GM12801 (cell line): ENCODE results near the gene LRGUK.

Experiments used
- TF ChIP-seq, protein P1 (sequence below): IDR thresholded peaks from one replicate; pipeline ENCODE4 v1.5.1; 2011; ENCODE audit warnings: control low read depth; ENCODE audit not compliant: insufficient read length; ENCODE audit errors: extremely low read depth

The LRGUK gene

DNA sequence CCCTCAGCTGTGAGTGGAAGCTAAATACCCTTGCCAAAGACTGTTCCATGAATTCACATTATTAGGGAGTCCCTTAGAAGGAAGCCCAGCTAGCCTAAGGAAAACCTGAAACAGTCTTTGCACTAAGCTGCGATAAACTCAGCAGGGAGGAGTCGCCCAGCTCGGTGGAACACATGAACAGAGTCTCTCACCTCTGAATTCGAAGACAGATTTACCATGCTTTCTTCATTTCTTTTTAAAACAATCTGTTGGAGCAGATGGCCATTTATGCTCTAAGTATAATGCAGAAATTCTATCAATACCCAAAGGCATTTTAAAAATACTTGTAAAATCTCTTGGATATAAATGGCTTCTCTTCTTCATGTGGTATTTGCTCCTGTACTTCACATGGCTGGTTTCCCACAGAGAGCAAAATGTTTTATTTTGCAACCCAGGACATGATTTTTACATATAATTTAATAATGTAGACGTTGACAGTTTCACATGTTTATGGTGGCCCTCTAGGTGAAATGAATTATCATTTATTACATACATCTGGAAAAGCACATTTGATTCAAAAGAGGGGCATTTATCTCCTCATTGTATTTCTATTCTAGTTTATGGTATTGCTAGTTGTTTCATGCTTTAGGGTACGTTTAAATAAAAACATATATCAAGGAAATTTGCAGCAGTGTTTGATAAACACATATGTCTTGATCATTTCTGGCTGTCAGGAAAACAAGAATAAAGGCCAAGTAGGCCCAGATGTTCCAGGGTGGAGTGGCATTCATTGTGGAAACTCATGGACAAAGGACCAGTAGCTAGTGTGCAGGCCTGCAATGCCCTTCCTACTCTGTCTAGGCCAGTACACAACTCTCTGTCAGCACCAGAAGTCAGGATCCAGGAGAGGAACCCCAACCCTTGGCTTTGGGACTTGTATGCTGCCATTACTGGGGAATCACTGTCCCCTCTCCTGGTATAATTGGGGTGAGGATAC is 52.2 kb downstream of the LRGUK start:
- TF ChIP-seq, protein P1, sequence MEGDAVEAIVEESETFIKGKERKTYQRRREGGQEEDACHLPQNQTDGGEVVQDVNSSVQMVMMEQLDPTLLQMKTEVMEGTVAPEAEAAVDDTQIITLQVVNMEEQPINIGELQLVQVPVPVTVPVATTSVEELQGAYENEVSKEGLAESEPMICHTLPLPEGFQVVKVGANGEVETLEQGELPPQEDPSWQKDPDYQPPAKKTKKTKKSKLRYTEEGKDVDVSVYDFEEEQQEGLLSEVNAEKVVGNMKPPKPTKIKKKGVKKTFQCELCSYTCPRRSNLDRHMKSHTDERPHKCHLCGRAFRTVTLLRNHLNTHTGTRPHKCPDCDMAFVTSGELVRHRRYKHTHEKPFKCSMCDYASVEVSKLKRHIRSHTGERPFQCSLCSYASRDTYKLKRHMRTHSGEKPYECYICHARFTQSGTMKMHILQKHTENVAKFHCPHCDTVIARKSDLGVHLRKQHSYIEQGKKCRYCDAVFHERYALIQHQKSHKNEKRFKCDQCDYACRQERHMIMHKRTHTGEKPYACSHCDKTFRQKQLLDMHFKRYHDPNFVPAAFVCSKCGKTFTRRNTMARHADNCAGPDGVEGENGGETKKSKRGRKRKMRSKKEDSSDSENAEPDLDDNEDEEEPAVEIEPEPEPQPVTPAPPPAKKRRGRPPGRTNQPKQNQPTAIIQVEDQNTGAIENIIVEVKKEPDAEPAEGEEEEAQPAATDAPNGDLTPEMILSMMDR = no peak

DNA sequence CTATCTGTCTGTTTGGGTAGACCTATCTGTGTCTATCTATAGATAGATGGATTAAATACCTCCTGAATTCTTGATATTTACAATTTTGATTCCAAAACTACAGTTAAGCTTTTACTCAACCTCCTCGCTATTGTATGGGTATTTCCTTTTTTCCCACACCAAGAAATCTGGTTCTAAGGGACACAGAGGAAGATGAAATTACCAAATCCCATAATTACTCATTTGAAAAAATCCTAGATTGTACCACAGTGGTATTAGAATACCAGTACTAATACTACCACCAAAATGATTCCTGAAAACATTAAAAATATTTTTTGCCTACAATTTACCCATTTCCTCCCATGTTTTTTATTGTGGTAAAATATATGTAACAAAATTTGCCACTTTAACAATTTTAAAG is 53.2 kb downstream of the LRGUK start:
- TF ChIP-seq, protein P1 = no peak

DNA sequence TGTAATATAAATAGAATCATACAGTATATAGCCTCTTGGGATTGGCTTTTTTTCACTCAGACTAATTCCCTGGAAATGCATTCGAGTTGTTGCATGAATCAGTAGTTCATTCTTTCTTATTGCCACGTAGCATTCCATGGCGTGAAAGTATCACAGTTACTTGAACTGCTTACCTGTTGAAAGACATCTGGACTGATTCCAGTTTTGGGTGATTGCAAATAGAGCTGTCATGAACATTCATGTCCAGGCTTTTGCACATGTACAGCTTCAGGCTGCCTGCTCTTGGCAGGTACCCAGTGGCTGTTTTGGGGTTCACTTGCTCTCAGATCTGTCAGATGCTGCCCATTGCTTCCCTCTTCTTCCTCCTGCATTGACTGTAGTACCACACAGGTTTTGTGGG is 54.9 kb downstream of the LRGUK start:
- TF ChIP-seq, protein P1 = no peak

DNA sequence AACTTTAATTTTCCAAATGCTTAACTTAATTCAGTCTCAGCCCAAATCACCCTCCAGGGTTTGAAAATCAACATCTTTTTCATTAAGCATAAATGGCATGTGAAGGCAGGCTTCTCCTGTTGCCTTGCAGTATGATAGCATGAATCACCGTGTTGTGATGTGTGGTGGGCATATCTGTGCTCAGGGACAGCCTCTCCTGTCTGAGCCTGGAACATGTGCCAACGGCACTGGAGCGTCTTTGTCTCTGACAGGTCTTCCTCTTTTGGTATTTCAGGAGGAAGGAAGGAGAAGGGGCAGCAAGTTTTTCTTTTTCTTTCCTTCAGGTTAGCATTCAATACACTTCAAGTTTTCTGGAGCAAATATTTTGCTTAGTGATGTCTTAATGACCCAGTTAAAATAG is 57.6 kb downstream of the LRGUK start:
- TF ChIP-seq, protein P1 = no peak

DNA sequence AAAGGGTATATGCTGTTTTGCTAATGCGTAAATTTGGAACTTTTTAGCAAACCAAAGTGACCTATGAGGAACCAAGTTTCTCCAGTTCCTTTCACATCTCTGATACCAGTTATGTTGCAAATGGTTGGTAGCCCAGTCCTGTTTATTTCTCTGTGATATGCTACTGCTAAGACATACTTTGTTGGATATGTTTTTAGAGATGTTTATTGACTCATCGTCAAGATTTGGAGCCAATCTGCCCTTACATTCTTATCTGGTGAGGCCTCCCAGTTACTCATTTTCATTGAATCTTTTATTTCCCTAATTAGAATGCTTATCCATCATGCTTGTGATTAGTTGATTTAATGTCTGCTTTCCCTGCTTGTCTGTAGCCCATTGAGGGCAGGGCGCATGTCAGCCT is 58.9 kb downstream of the LRGUK start:
- TF ChIP-seq, protein P1 = no peak

DNA sequence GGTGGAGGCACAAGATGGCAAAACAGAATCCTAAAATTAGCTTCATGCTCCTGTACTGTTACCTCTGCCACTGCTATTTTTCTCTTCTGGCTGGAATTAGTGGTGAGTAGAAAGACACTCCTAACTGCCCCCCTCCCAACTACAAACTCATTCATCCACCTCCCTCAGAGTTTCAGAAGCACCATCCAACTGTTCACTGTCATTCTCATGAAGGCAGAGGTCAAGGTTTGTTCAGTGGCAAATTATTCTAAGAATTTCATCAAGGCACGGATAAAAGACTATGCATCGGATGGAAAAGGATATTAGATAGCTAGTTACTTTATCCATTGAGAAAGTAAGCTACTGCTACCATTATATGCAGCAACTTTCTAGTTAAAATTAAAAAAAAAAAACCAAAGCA is 59.7 kb downstream of the LRGUK start:
- TF ChIP-seq, protein P1 = no peak

DNA sequence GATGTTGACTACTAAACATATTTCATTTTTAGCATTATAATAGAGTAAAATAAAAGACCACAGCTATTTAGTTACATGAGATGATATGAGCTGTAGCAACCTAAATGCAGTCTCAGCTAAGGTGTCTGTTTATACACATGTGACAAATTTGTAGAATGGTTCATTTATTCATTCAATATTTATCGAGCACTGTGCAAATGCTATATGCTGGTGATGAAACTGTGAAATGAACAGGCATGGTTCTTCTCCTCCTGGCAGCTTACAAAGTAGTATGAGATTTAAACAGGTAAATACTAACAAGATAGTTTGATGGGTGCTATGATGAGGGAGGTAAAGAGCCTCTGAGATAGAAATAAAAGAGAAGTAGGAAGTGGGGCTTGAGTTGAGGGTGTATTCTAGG is 60.8 kb downstream of the LRGUK start:
- TF ChIP-seq, protein P1 = no peak
